Measurements from ENCODE around the gene VWA1. TPM values are rescaled to one million over a fixed set of nuclear protein-coding genes. Genes with fewer than 3 reads are reported as not detected.

Gene VWA1
- polyA plus RNA-seq, 1 of the 3 experiments (the other 2 are of a cell fraction): 7.4 TPM

- Histone ChIP-seq H3K9me2 (no peaks in the 10 kb centered on the region), H3K4me2 (peak within 1 kb of the TSS; percentile 89), H4K20me1 (ENCODE audit: insufficient read depth) (peaks cover 19% of the 10 kb centered on the region), H3K36me3 (replicated peaks in 1 of 2; ENCODE audit: control insufficient read depth in 1 of 2, insufficient read depth in 2 of 2, low read length in 1 of 2) (no peaks in the 10 kb centered on the region), H3K4me1 (ENCODE audit: control insufficient read depth in 1 of 2, insufficient read depth in 2 of 2, low read depth in 1 of 2, low read length in 1 of 2) (peaks cover 0 to 5% of the 10 kb centered on the region in 2 experiments; a peak in 1 of 4 replicates), H3K79me2 (ENCODE audit: insufficient read depth) (peaks cover 46% of the 10 kb centered on the region), H3K27ac (ENCODE audit: low read depth in 2 of 2, low read length in 1 of 2) (peak within 1 kb of the TSS; percentile 68 to 83), H3K9me3 (no peaks in the 10 kb centered on the region), H3K9ac (peak within 1 kb of the TSS; percentile 84), H3K27me3 (ENCODE audit: insufficient read depth) (no peaks in the 10 kb centered on the region), H2AFZ (ENCODE audit: low read depth) (peak within 1 kb of the TSS; percentile 88; the same call in 1 of the 2 replicates), H3F3A (replicated peaks; ENCODE audit: insufficient read depth) (peaks cover 3% of the 10 kb centered on the region), H3K4me3 (ENCODE audit: low read depth in 2 of 2, low read length in 1 of 2) (peak within 1 kb of the TSS; percentile 78 to 84)
- ChIA-PET POLR2A (no interaction called here), CTCF (no interaction called here)
- WGBS (ENCODE audit: low lambda C conversion rate): 0% methylated on average over 6 of the region's 87 CpGs
- DNase-seq: peak; percentile 98
- TF ChIP-seq YY1 (IDR thresholded peaks at IDR 0.05; ENCODE audit: low read depth): no peak
- TF ChIP-seq REST (IDR thresholded peaks at IDR 0.05; ENCODE audit: low read depth, low read length): peak; percentile 41; the same call in 1 of the 2 replicates
- TF ChIP-seq RAD21 (IDR thresholded peaks at IDR 0.05; ENCODE audit: low read length): no peak
- peak; percentile 72 for TF ChIP-seq TAF1 (IDR thresholded peaks at IDR 0.05; ENCODE audit: borderline replicate concordance, low read depth, low read length)
- no peak for TF ChIP-seq EZH2phosphoT487 (IDR thresholded peaks at IDR 0.05; ENCODE audit: borderline replicate concordance, low read depth)
- TF ChIP-seq ZBTB33 (IDR thresholded peaks at IDR 0.05; ENCODE audit: borderline replicate concordance, low read depth): no peak
- TF ChIP-seq SIN3A (IDR thresholded peaks at IDR 0.05; ENCODE audit: borderline replicate concordance, low read depth, low read length): peak; percentile 71; the same call in 1 of the 2 replicates
- no peak for TF ChIP-seq MEF2A (IDR thresholded peaks at IDR 0.05; ENCODE audit: borderline replicate concordance, low read depth)
- 0 out of 2 replicates have a peak, but pooled peaks have one; percentile 9 for TF ChIP-seq USF1 (IDR thresholded peaks at IDR 0.05; ENCODE audit: borderline replicate concordance, low read depth)
- no peak for TF ChIP-seq RFX5 (IDR thresholded peaks at IDR 0.05; ENCODE audit: low read length)
- no peak for TF ChIP-seq RXRA (IDR thresholded peaks at IDR 0.05; ENCODE audit: borderline replicate concordance, low read depth)
- peak; percentile 89 for TF ChIP-seq GABPA (IDR thresholded peaks at IDR 0.05; ENCODE audit: low read depth)
- TF ChIP-seq MXI1 (IDR thresholded peaks at IDR 0.05; ENCODE audit: low read depth, low read length): peak; percentile 86
- no peak for TF ChIP-seq USF2 (IDR thresholded peaks at IDR 0.05; ENCODE audit: borderline replicate concordance, low read depth, low read length)
- TF ChIP-seq ELF1 (IDR thresholded peaks at IDR 0.05): no peak
- TF ChIP-seq, protein P1, sequence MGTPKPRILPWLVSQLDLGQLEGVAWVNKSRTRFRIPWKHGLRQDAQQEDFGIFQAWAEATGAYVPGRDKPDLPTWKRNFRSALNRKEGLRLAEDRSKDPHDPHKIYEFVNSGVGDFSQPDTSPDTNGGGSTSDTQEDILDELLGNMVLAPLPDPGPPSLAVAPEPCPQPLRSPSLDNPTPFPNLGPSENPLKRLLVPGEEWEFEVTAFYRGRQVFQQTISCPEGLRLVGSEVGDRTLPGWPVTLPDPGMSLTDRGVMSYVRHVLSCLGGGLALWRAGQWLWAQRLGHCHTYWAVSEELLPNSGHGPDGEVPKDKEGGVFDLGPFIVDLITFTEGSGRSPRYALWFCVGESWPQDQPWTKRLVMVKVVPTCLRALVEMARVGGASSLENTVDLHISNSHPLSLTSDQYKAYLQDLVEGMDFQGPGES (IDR thresholded peaks at IDR 0.05; ENCODE audit: low read depth, low read length): no peak
- TF ChIP-seq, protein P2, sequence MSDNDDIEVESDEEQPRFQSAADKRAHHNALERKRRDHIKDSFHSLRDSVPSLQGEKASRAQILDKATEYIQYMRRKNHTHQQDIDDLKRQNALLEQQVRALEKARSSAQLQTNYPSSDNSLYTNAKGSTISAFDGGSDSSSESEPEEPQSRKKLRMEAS (IDR thresholded peaks at IDR 0.05; ENCODE audit: low read depth): peak; percentile 92
- TF ChIP-seq POLR2AphosphoS5 (IDR thresholded peaks at IDR 0.05; ENCODE audit: low read depth, low read length): peak; percentile 68
- TF ChIP-seq, protein P3, sequence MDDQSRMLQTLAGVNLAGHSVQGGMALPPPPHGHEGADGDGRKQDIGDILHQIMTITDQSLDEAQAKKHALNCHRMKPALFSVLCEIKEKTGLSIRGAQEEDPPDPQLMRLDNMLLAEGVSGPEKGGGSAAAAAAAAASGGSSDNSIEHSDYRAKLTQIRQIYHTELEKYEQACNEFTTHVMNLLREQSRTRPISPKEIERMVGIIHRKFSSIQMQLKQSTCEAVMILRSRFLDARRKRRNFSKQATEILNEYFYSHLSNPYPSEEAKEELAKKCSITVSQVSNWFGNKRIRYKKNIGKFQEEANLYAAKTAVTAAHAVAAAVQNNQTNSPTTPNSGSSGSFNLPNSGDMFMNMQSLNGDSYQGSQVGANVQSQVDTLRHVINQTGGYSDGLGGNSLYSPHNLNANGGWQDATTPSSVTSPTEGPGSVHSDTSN (IDR thresholded peaks at IDR 0.05): no peak
- no peak for TF ChIP-seq RCOR1 (IDR thresholded peaks at IDR 0.05; ENCODE audit: low read length)
- peak; percentile 79 for TF ChIP-seq NRF1 (IDR thresholded peaks at IDR 0.05; ENCODE audit: low read depth, low read length)
- TF ChIP-seq TEAD4 (IDR thresholded peaks at IDR 0.05; ENCODE audit: borderline replicate concordance, insufficient read depth): no peak
- TF ChIP-seq CHD2 (IDR thresholded peaks at IDR 0.05; ENCODE audit: low read length, partially characterized antibody): peak; percentile 53
These were observed 36.0 kb downstream of the VWA1 start, which contains the start of gene ATAD3B for GRCh38 chr1:1471389-1472052. Gene ATAD3B (plus strand): TSS chr1:1471765. CDS start chr1:1471885, 120 bp downstream.
